CD14-positive monocyte (primary cell): Measurements from ENCODE around the gene SLX4. TPM values are rescaled to one million over a fixed set of nuclear protein-coding genes. Genes with fewer than 3 reads are reported as not detected.

Source experiments
- DNase-seq, 3 donors: peaks; one replicate each; pipeline ENCODE4 v3.0.0-alpha.2; 2011 to 2022
- H2AFZ ChIP-seq: 2 replicates; pipeline ENCODE4 v1.6.0; 2012; ENCODE audit warnings: mild to moderate bottlenecking, low read depth, low read length, inconsistent platforms; ENCODE audit not compliant: insufficient read depth, poor library complexity, severe bottlenecking
- H3K27ac ChIP-seq, 2 donors: 1 replicate in 1 of 2; 2 replicates in 1 of 2; pipeline ENCODE4 v1.5.1; 2012 to 2013; ENCODE audit warnings: low read length in 2 of 2, control low read depth in 1 of 2, inconsistent platforms in 1 of 2, low read depth in 1 of 2, mild to moderate bottlenecking in 1 of 2
- H3K27me3 ChIP-seq, 2 donors: one replicate each; pipeline versions ENCODE4 v1.6.0 to v1.6.1; 2011 to 2013; ENCODE audit warnings: low read length in 2 of 2; ENCODE audit not compliant: control insufficient read depth in 2 of 2, insufficient read depth in 2 of 2
- H3K36me3 ChIP-seq, 2 donors: replicated peaks in 1 of 2; 1 replicate in 1 of 2; 2 replicates in 1 of 2; pipeline versions ENCODE4 v1.5.1 to v1.6.1; 2012 to 2013; ENCODE audit warnings: low read length in 2 of 2, control low read depth in 1 of 2, inconsistent platforms in 1 of 2, mild to moderate bottlenecking in 1 of 2; ENCODE audit not compliant: insufficient read depth in 2 of 2, control insufficient read depth in 1 of 2
- H3K4me1 ChIP-seq, 2 donors: 1 replicate in 1 of 2; 2 replicates in 1 of 2; pipeline versions ENCODE4 v1.5.1 to v1.6.1; 2012 to 2013; ENCODE audit warnings: low read length in 2 of 2, control low read depth in 1 of 2, inconsistent platforms in 1 of 2, mild to moderate bottlenecking in 1 of 2, moderate library complexity in 1 of 2; ENCODE audit not compliant: insufficient read depth in 2 of 2, control insufficient read depth in 1 of 2
- H3K4me2 ChIP-seq: replicated peaks from 2 replicates; pipeline ENCODE3; 2012; ENCODE audit warnings: low read length, moderate library complexity, mild to moderate bottlenecking; ENCODE audit not compliant: poor library complexity, severe bottlenecking; ENCODE audit errors: extremely low read depth
- H3K4me3 ChIP-seq, 3 experiments: fragments of 200-600 bp in 1 of 3; sonication (generic) in 1 of 3; replicated peaks in 1 of 3; 1 replicate in 2 of 3; 2 replicates in 1 of 3; pipeline ENCODE4 v1.5.1; 2011 to 2013; ENCODE audit warnings: low read length in 3 of 3, mild to moderate bottlenecking in 3 of 3, control low read depth in 2 of 3, low read depth in 2 of 3, inconsistent platforms in 1 of 3, moderate library complexity in 1 of 3
- H3K79me2 ChIP-seq: 2 replicates; pipeline ENCODE4 v1.6.0; 2012; ENCODE audit warnings: mild to moderate bottlenecking, control low read depth, inconsistent platforms, low read length, moderate library complexity; ENCODE audit not compliant: insufficient read depth
- H3K9ac ChIP-seq: 2 replicates; pipeline ENCODE4 v1.6.0; 2017; ENCODE audit warnings: low read length, mild to moderate bottlenecking; ENCODE audit not compliant: insufficient read depth, poor library complexity, severe bottlenecking
- H3K9me3 ChIP-seq, 2 donors: replicated peaks in 1 of 2; 1 replicate in 1 of 2; 2 replicates in 1 of 2; pipeline versions ENCODE4 v1.5.1 to v1.6.1; 2012 to 2013; ENCODE audit warnings: low read length in 2 of 2, control low read depth in 1 of 2; ENCODE audit not compliant: control insufficient read depth in 1 of 2, insufficient read depth in 1 of 2
- H4K20me1 ChIP-seq: 2 replicates; pipeline ENCODE4 v1.6.0; 2012; ENCODE audit warnings: mild to moderate bottlenecking, low read length, control low read depth, moderate library complexity; ENCODE audit not compliant: insufficient read depth
- H3K27ac Mint-ChIP-seq, 7 donors: one replicate each; pipeline ENCODE4 v1.8.0; 2020; ENCODE audit warnings: mild to moderate bottlenecking in 7 of 7, mixed read lengths in 7 of 7, moderate library complexity in 6 of 7, inconsistent platforms in 2 of 7
- H3K27me3 Mint-ChIP-seq, 3 donors: one replicate each; pipeline ENCODE4 v1.8.0; 2021 to 2022; ENCODE audit warnings: low read depth in 3 of 3, mild to moderate bottlenecking in 3 of 3, mixed read lengths in 3 of 3, moderate library complexity in 3 of 3, inconsistent platforms in 1 of 3
- H3K36me3 Mint-ChIP-seq, 2 donors: one replicate each; pipeline ENCODE4 v1.8.0; 2020; ENCODE audit warnings: mixed read lengths in 2 of 2, inconsistent platforms in 1 of 2, mild to moderate bottlenecking in 1 of 2
- H3K4me1 Mint-ChIP-seq: one replicate; pipeline ENCODE4 v1.8.0; 2020; ENCODE audit warnings: mild to moderate bottlenecking, mixed read lengths
- H3K4me3 Mint-ChIP-seq, 2 donors: one replicate each; pipeline ENCODE4 v1.8.0; 2020; ENCODE audit warnings: mild to moderate bottlenecking in 2 of 2, mixed read lengths in 2 of 2, moderate library complexity in 1 of 2
- H3K9me3 Mint-ChIP-seq, 7 donors: one replicate each; pipeline ENCODE4 v1.8.0; 2020 to 2022; ENCODE audit warnings: mixed read lengths in 7 of 7, mild to moderate bottlenecking in 6 of 7, moderate library complexity in 6 of 7, inconsistent platforms in 2 of 7
- CTCF ChIP-seq: fragments of 200-600 bp; IDR thresholded peaks from one replicate; pipeline ENCODE4 v1.8.0; 2022; ENCODE audit warnings: antibody characterized with exemption, mild to moderate bottlenecking
- WGBS: methylation state at CpG from one replicate; pipeline ENCODE4 v1.1.5; 2013; ENCODE audit warnings: missing lambda C conversion rate; ENCODE audit not compliant: insufficient coverage; 5-methylcytosine and 5-hydroxymethylcytosine counted together
- intact Hi-C, 2 donors: fragments of 100-400 bp; cut with micrococcal nuclease; formaldehyde crosslinking; loops; one replicate each; pipeline versions ENCODE4 v1.15.0 to v1.15.1; 2023
- polyA plus RNA-seq, 3 donors: library from polyadenylated mRNA; depleted of rRNA in 1 of 3; unstranded in 2 of 3; stranded (reverse) in 1 of 3; fragments of 300-500 nt in 2 of 3; fragments of >200 nt in 1 of 3; fragmentation: Illumina TruSeq in 2 of 3; gene quantifications; 1 replicate in 2 of 3; 2 replicates in 1 of 3; pipeline ENCODE4 v1.2.3, GENCODE V29; 2012 to 2021

The SLX4 gene
- polyA plus RNA-seq, 3 donors, result 0.12 to 2.4 (median 0.71) TPM

GRCh38 chr16:3532741-3533140, 78.7 kb downstream of the SLX4 start:
- Mint-ChIP-seq H3K4me1 (no peaks in the 10 kb centered on the region), H3K27ac (no peak overlapping the region), H3K36me3 (peaks cover 25 to 26% of the 10 kb centered on the region in 2 donors), H3K9me3 (no peaks in the 10 kb centered on the region), H3K4me3 (no peak overlapping the region), H3K27me3 (peaks cover 0 to 2% (median 0%) of the 10 kb centered on the region in 3 donors)
- no peak for DNase-seq
- intact Hi-C loops, result no loop called here
- Histone ChIP-seq H3K27me3 (no peaks in the 10 kb centered on the region), H4K20me1 (no peaks in the 10 kb centered on the region), H3K4me3 (no peak overlapping the region), H3K4me2 (no peak overlapping the region), H3K4me1 (no peaks in the 10 kb centered on the region), H3K36me3 (peaks cover 7 to 19% of the 10 kb centered on the region in 2 donors), H3K9ac (no peak overlapping the region), H3K27ac (no peak overlapping the region), H3K79me2 (no peaks in the 10 kb centered on the region), H2AFZ (no peak overlapping the region), H3K9me3 (no peaks in the 10 kb centered on the region)
- 98% methylated on average over 12 of the region's 12 CpGs for WGBS
- no peak for TF ChIP-seq CTCF

Other genes with a start within 250 kb of the SLX4 start
- 1 to 10 TPM; 5.7 to 7.7 (median 7.2) TPM for gene ZSCAN32, start 210.6 kb downstream of the SLX4 start, polyA plus RNA-seq
- gene ZNF174, start 210.4 kb downstream of the SLX4 start, polyA plus RNA-seq, result 1 to 10 TPM; 2.5 to 5.6 (median 4.9) TPM
- gene ZNF597, start 168.1 kb downstream of the SLX4 start, polyA plus RNA-seq, result 1 to 10 TPM in 1 of 3 donors, under 1 TPM in 2; 0.80 to 1.0 (median 0.98) TPM
- gene NAA60, start 167.9 kb downstream of the SLX4 start, polyA plus RNA-seq, result 10 to 100 TPM; 19.5 to 48.8 (median 29.7) TPM
- gene C16orf90, start 116.1 kb downstream of the SLX4 start, polyA plus RNA-seq, result not detected
- 1 to 10 TPM; 1.9 to 5.9 (median 5.6) TPM for gene CLUAP1, start 110.6 kb downstream of the SLX4 start, polyA plus RNA-seq
- gene NLRC3, start 34.2 kb downstream of the SLX4 start, polyA plus RNA-seq, result under 1 TPM; 0.03 to 0.07 (median 0.06) TPM
- 10 to 100 TPM in 1 of 3 donors, 1 to 10 TPM in 1, not detected in 1; 1.5 to 21.1 TPM for gene DNASE1, start 43.1 kb upstream of the SLX4 start, polyA plus RNA-seq
- 10 to 100 TPM; 22.8 to 54.0 (median 22.9) TPM for gene TRAP1, start 105.9 kb upstream of the SLX4 start, polyA plus RNA-seq